Measurements from ENCODE around the gene TMEM145.

Gene TMEM145

GRCh38 chr19:42348211-42348610 lies 35.1 kb downstream of the TMEM145 start:
- DNase-seq (ENCODE audit: low read depth) = no peak
- TF ChIP-seq CTCF (conservative IDR thresholded peaks at IDR 0.05; ENCODE audit: low read depth, low read length) = no peak
- no peak overlapping the region for H3K4me3 ChIP-seq (ENCODE audit: low read length)

GRCh38 chr19:42349378-42350107 lies 36.4 kb downstream of the TMEM145 start:
- H3K4me3 ChIP-seq (ENCODE audit: low read length) = no peak overlapping the region
- TF ChIP-seq CTCF (conservative IDR thresholded peaks at IDR 0.05; ENCODE audit: low read depth, low read length) = no peak
- DNase-seq (ENCODE audit: low read depth) = no peak

GRCh38 chr19:42350417-42350816 lies 37.3 kb downstream of the TMEM145 start:
- no peak for TF ChIP-seq CTCF (conservative IDR thresholded peaks at IDR 0.05; ENCODE audit: low read depth, low read length)
- no peak for DNase-seq (ENCODE audit: low read depth)
- H3K4me3 ChIP-seq (ENCODE audit: low read length) = no peak overlapping the region

GRCh38 chr19:42351079-42351735 lies 38.1 kb downstream of the TMEM145 start:
- no peak for TF ChIP-seq CTCF (conservative IDR thresholded peaks at IDR 0.05; ENCODE audit: low read depth, low read length)
- H3K4me3 ChIP-seq (ENCODE audit: low read length) = no peak overlapping the region
- DNase-seq (ENCODE audit: low read depth) = no peak

- no peak for TF ChIP-seq CTCF (conservative IDR thresholded peaks at IDR 0.05; ENCODE audit: low read depth, low read length)
- no peak for DNase-seq (ENCODE audit: low read depth)
- H3K4me3 ChIP-seq (ENCODE audit: low read length) = no peak overlapping the region
Measured at GRCh38 chr19:42352301-42353259, 39.5 kb downstream of the TMEM145 start.

GRCh38 chr19:42353341-42354015 lies 40.4 kb downstream of the TMEM145 start:
- no peak overlapping the region for H3K4me3 ChIP-seq (ENCODE audit: low read length)
- no peak for TF ChIP-seq CTCF (conservative IDR thresholded peaks at IDR 0.05; ENCODE audit: low read depth, low read length)
- no peak for DNase-seq (ENCODE audit: low read depth)

Data from retinal pigment epithelial cell (primary cell).